ENCODE measurements around the gene ANTXR2. TPM values are rescaled to one million over a fixed set of nuclear protein-coding genes. Genes with fewer than 3 reads are reported as not detected.
"Not testable (repeated sequence)": the region's sequence is repeated elsewhere in the genome, so short reads cannot be mapped to it uniquely, and the experiment has no call there.

ANTXR2 gene
- total RNA-seq, 1 experiment from 2014 or later = not detected

DNA sequence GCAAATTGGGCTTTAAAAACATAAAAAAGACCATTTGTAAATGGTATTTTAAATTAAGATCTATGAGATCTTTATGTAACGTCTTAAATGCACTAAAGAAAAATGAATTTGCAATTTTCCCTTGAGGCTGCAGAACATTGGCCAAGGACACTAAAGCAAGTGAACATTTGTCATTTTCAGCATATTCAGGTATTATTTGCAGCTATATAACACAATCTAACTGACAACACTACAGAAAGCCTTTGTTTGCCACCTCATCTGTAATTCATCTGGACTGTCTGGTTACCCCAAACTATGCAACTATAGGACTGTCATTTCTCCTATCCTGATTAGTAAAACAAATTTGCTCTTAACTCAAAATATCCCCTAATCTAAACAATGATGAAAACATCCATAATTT lies 74.8 kb downstream of the ANTXR2 start:
- Histone ChIP-seq H3K4me2 (ENCODE audit: low read depth, low read length, poor library complexity, severe bottlenecking) (no peak overlapping the region), H3K36me3 (ENCODE audit: insufficient read depth, low read length) (no peaks in the 10 kb centered on the region), H3K27ac (ENCODE audit: low read length) (no peak overlapping the region), H4K20me1 (ENCODE audit: insufficient read depth, low read depth, low read length) (no peaks in the 10 kb centered on the region), H3K4me1 (ENCODE audit: low read length) (no peaks in the 10 kb centered on the region), H3K9ac (ENCODE audit: low read length) (no peak overlapping the region), H3K9me2 (replicated peaks; ENCODE audit: insufficient read depth, low read length) (no peaks in the 10 kb centered on the region), H3K79me2 (ENCODE audit: low read length) (no peaks in the 10 kb centered on the region), H3K9me3 (ENCODE audit: low read length) (no peaks in the 10 kb centered on the region), H2AFZ (ENCODE audit: low read length) (no peak overlapping the region), H3K27me3 (ENCODE audit: low read length) (no peaks in the 10 kb centered on the region), H3K4me3 (ENCODE audit: low read length) (no peak overlapping the region)
- no peak for DNase-seq

DNA sequence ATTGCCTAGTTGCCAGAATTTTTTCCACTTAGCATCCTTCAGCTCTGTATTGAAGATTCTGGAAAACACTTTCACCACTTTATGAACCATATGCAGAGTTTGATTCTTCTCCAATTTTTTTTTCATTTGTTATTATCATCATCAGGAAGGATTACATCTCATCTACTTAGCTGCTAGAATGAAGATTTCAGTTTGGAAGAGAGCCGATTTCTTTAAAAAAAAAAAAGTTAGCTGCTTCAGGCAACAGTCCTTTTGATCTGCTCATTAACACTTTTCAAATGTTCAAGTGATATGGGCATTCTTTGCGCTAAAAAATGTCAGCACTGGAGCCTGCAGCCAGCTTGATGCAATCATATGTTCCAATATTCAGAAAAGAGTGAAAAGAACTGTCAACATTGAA lies 76.2 kb downstream of the ANTXR2 start:
- no peaks in the 10 kb centered on the region for H3K27me3 ChIP-seq (ENCODE audit: low read length)
- no peaks in the 10 kb centered on the region for H4K20me1 ChIP-seq (ENCODE audit: insufficient read depth, low read depth, low read length)
- no peak overlapping the region for H3K9ac ChIP-seq (ENCODE audit: low read length)
- no peaks in the 10 kb centered on the region for H3K36me3 ChIP-seq (ENCODE audit: insufficient read depth, low read length)
- no peak overlapping the region for H3K27ac ChIP-seq (ENCODE audit: low read length)
- H3K4me1 ChIP-seq (ENCODE audit: low read length) = no peaks in the 10 kb centered on the region
- H2AFZ ChIP-seq (ENCODE audit: low read length) = no peak overlapping the region
- H3K9me2 ChIP-seq (replicated peaks; ENCODE audit: insufficient read depth, low read length) = no peaks in the 10 kb centered on the region
- H3K79me2 ChIP-seq (ENCODE audit: low read length) = no peaks in the 10 kb centered on the region
- H3K9me3 ChIP-seq (ENCODE audit: low read length) = no peaks in the 10 kb centered on the region
- no peak for DNase-seq
- no peak overlapping the region for H3K4me3 ChIP-seq (ENCODE audit: low read length)
- H3K4me2 ChIP-seq (ENCODE audit: low read depth, low read length, poor library complexity, severe bottlenecking) = no peak overlapping the region

DNA sequence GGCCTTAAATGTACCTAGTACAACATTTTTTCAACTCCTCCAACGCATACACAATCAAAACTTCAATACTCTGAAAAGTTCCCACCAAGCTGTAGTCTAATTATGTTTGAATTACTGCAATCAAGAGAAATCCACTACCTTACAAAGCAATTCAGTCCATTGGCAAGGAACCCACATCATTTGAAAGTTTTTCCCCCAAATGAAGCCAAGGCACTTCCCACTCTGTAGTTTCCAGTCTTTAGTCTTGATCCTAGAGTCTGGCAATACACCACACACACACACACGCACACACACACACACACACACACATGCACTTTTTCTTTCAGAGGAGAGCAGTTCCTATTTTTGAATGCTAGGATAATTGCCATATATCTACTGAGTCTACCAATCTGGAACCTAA lies 79.6 kb downstream of the ANTXR2 start:
- no peaks in the 10 kb centered on the region for H3K36me3 ChIP-seq (ENCODE audit: insufficient read depth, low read length)
- no peak overlapping the region for H3K27ac ChIP-seq (ENCODE audit: low read length)
- H3K27me3 ChIP-seq (ENCODE audit: low read length) = no peaks in the 10 kb centered on the region
- no peaks in the 10 kb centered on the region for H3K9me2 ChIP-seq (replicated peaks; ENCODE audit: insufficient read depth, low read length)
- H3K4me2 ChIP-seq (ENCODE audit: low read depth, low read length, poor library complexity, severe bottlenecking) = no peak overlapping the region
- DNase-seq = no peak
- no peaks in the 10 kb centered on the region for H4K20me1 ChIP-seq (ENCODE audit: insufficient read depth, low read depth, low read length)
- H3K9me3 ChIP-seq (ENCODE audit: low read length) = no peaks in the 10 kb centered on the region
- no peak overlapping the region for H3K9ac ChIP-seq (ENCODE audit: low read length)
- H3K79me2 ChIP-seq (ENCODE audit: low read length) = no peaks in the 10 kb centered on the region
- H2AFZ ChIP-seq (ENCODE audit: low read length) = no peak overlapping the region
- no peaks in the 10 kb centered on the region for H3K4me1 ChIP-seq (ENCODE audit: low read length)
- no peak overlapping the region for H3K4me3 ChIP-seq (ENCODE audit: low read length)

DNA sequence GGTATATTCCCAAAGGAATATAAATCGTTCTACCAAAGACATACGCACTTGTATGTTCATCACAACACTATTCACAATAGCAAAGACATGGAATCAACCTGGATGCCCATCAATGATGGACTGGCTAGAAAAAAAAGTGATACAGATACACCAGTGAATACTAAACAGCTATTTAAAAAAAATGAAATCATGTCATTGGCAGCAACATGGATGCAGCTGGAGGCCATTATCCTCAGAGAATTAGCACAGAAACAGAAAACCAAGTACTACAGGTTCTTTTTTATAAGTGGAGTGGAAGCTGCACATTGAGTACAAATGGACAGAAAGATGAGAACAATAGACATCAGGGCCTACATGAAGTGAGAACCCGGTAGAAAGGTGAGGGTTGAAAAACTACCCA lies 81.4 kb downstream of the ANTXR2 start:
- H3K79me2 ChIP-seq (ENCODE audit: low read length) = no peaks in the 10 kb centered on the region
- no peak for DNase-seq

DNA sequence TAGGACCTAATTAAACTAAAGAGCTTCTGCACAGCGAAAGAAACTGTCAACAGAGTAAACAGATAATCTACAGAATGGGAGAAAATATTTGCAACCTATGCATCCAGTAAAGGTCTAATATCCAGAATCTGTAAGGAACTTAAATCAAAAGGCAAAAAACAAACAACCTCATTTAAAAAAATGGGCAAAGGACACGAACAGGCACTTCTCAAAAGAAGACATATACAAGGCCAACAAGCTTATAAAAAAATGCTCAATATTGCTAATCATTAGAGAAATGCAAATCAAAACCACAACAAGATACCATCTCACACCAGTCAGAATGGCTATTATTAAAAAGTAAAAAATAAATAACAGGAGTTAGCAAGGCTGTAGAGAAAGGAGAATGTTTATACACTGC lies 81.9 kb downstream of the ANTXR2 start:
- DNase-seq; H3K4me1 ChIP-seq (ENCODE audit: low read length); H3K9me3 ChIP-seq (ENCODE audit: low read length); H3K27me3 ChIP-seq (ENCODE audit: low read length); H3K79me2 ChIP-seq (ENCODE audit: low read length); H3K36me3 ChIP-seq (ENCODE audit: insufficient read depth, low read length); H3K4me3 ChIP-seq (ENCODE audit: low read length); H3K9me2 ChIP-seq (replicated peaks; ENCODE audit: insufficient read depth, low read length); H4K20me1 ChIP-seq (ENCODE audit: insufficient read depth, low read depth, low read length); H3K27ac ChIP-seq (ENCODE audit: low read length); H3K4me2 ChIP-seq (ENCODE audit: low read depth, low read length, poor library complexity, severe bottlenecking); H3K9ac ChIP-seq (ENCODE audit: low read length); H2AFZ ChIP-seq (ENCODE audit: low read length): not testable (repeated sequence)

More for the DNA sequence above, 81.4 kb downstream of the ANTXR2 start:
- Histone ChIP-seq H4K20me1 (ENCODE audit: insufficient read depth, low read depth, low read length) (no peaks in the 10 kb centered on the region), H3K4me3 (ENCODE audit: low read length) (no peak overlapping the region), H3K9me3 (ENCODE audit: low read length) (no peaks in the 10 kb centered on the region), H3K4me2 (ENCODE audit: low read depth, low read length, poor library complexity, severe bottlenecking) (no peak overlapping the region), H3K9ac (ENCODE audit: low read length) (no peak overlapping the region), H3K27ac (ENCODE audit: low read length) (no peak overlapping the region), H3K4me1 (ENCODE audit: low read length) (no peaks in the 10 kb centered on the region), H3K9me2 (replicated peaks; ENCODE audit: insufficient read depth, low read length) (no peaks in the 10 kb centered on the region), H3K36me3 (ENCODE audit: insufficient read depth, low read length) (no peaks in the 10 kb centered on the region), H3K27me3 (ENCODE audit: low read length) (no peaks in the 10 kb centered on the region), H2AFZ (ENCODE audit: low read length) (no peak overlapping the region)

DNA sequence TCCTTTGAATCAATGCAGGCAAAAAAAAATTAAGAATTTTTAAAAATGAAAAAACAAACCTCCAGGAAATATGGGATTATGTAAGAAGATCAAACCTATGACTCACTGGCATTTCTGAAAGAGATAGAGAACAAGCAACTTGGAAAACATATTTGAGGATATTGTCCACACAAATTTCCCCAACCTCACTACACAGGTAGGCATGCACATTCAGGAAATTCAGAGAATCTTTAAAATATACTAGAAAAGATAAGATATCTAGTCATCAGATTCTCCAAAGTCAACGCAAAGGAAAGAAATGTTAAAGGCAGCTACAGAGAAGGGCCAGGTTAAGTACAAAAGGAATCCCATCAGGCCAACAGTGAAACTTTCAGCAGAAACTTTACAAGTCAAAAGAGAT lies 85.6 kb downstream of the ANTXR2 start:
- H2AFZ ChIP-seq (ENCODE audit: low read length) = no peak overlapping the region
- no peaks in the 10 kb centered on the region for H3K4me1 ChIP-seq (ENCODE audit: low read length)
- no peak overlapping the region for H3K27ac ChIP-seq (ENCODE audit: low read length)
- no peak overlapping the region for H3K9ac ChIP-seq (ENCODE audit: low read length)
- no peak for DNase-seq
- H3K27me3 ChIP-seq (ENCODE audit: low read length) = no peaks in the 10 kb centered on the region
- H3K79me2 ChIP-seq (ENCODE audit: low read length) = no peaks in the 10 kb centered on the region
- H3K4me3 ChIP-seq (ENCODE audit: low read length) = no peak overlapping the region
- no peaks in the 10 kb centered on the region for H4K20me1 ChIP-seq (ENCODE audit: insufficient read depth, low read depth, low read length)
- no peaks in the 10 kb centered on the region for H3K36me3 ChIP-seq (ENCODE audit: insufficient read depth, low read length)
- no peaks in the 10 kb centered on the region for H3K9me3 ChIP-seq (ENCODE audit: low read length)
- no peak overlapping the region for H3K4me2 ChIP-seq (ENCODE audit: low read depth, low read length, poor library complexity, severe bottlenecking)
- no peaks in the 10 kb centered on the region for H3K9me2 ChIP-seq (replicated peaks; ENCODE audit: insufficient read depth, low read length)

DNA sequence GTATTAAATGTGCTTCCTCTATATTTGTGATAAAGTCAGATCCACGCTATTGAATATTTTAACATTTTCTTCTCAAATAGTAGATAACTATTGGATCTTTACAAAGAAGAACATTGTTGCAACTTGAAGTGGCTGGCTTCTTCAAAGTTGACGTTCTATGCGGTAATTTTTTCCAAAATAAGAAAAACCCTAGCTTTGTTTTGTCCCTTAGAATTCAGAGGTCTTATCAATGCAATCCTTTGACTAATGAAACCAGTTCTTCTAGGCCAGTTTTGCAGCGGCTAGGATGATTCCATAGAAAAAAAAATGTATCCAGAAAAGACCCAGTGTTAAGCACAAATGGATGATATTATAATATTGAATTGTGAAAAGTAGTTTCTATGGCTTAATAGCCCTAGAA lies 89.6 kb downstream of the ANTXR2 start:
- H4K20me1 ChIP-seq (ENCODE audit: insufficient read depth, low read depth, low read length) = no peaks in the 10 kb centered on the region
- no peaks in the 10 kb centered on the region for H3K9me2 ChIP-seq (replicated peaks; ENCODE audit: insufficient read depth, low read length)
- no peaks in the 10 kb centered on the region for H3K79me2 ChIP-seq (ENCODE audit: low read length)
- H3K27me3 ChIP-seq (ENCODE audit: low read length) = no peaks in the 10 kb centered on the region
- no peak overlapping the region for H3K4me2 ChIP-seq (ENCODE audit: low read depth, low read length, poor library complexity, severe bottlenecking)
- DNase-seq = no peak
- H3K4me1 ChIP-seq (ENCODE audit: low read length) = no peaks in the 10 kb centered on the region
- H3K9ac ChIP-seq (ENCODE audit: low read length) = no peak overlapping the region
- H2AFZ ChIP-seq (ENCODE audit: low read length) = no peak overlapping the region
- no peak overlapping the region for H3K4me3 ChIP-seq (ENCODE audit: low read length)
- no peaks in the 10 kb centered on the region for H3K36me3 ChIP-seq (ENCODE audit: insufficient read depth, low read length)
- no peaks in the 10 kb centered on the region for H3K9me3 ChIP-seq (ENCODE audit: low read length)
- H3K27ac ChIP-seq (ENCODE audit: low read length) = no peak overlapping the region

DNA sequence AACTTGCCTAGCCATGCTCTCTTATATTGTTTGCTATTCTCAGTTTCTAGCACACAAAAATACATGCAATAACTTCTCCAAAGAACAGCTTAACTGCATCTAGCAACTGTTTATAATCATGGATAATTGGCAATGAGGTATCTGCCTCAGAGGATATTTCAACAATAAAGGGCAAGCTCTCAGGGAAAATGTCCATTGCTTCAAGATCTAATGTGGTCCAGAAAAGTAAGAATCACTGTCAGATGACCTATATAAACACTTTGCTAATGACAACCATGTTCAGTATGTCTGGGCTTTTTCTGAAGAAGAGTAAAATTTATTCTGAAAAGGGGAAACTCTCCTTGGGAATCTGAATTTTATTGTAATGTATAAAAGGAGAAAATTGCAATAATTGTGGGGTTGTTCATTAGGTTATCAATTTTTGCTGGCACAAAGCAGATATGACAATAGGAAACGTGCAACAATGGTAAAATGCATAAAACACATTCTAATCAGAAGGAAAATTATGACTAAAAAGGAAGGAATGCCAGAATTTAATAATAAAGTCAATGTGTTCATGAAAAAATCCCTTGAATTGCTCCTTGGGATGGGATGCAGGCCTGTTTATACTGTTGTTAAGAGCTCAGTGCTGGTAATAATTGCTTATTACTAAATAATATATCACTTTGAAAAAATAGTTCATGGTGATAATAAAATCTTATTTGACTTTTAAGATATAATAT lies 90.3 kb downstream of the ANTXR2 start:
- Histone ChIP-seq H3K79me2 (ENCODE audit: low read length) (no peaks in the 10 kb centered on the region), H3K4me2 (ENCODE audit: low read depth, low read length, poor library complexity, severe bottlenecking) (no peak overlapping the region), H3K4me1 (ENCODE audit: low read length) (no peaks in the 10 kb centered on the region), H3K27ac (ENCODE audit: low read length) (no peak overlapping the region), H4K20me1 (ENCODE audit: insufficient read depth, low read depth, low read length) (no peaks in the 10 kb centered on the region), H3K9ac (ENCODE audit: low read length) (no peak overlapping the region), H3K9me3 (ENCODE audit: low read length) (no peaks in the 10 kb centered on the region), H2AFZ (ENCODE audit: low read length) (no peak overlapping the region), H3K4me3 (ENCODE audit: low read length) (no peak overlapping the region), H3K36me3 (ENCODE audit: insufficient read depth, low read length) (no peaks in the 10 kb centered on the region), H3K9me2 (replicated peaks; ENCODE audit: insufficient read depth, low read length) (no peaks in the 10 kb centered on the region), H3K27me3 (ENCODE audit: low read length) (no peaks in the 10 kb centered on the region)
- no peak for DNase-seq

Measured in Karpas-422 (cell line).